ENCODE results near the gene FXYD5. TPM values are rescaled to one million over a fixed set of nuclear protein-coding genes. Genes with fewer than 3 reads are reported as not detected.

Gene FXYD5
- polyA plus RNA-seq (2012; ENCODE audit: insufficient read length, low read depth), result 285 TPM

GRCh38 chr19:35154525-35155406 lies at the start of gene FXYD5:
TSS of gene FXYD5 (plus strand) at chr19:35154735. CDS start at chr19:35155551, 816 bp downstream.
- TF ChIP-seq FOXP2 (optimal IDR thresholded peaks at IDR 0.05; ENCODE audit: borderline replicate concordance, extremely low read depth, extremely low read length, insufficient read depth) (peak; percentile 22), REST (IDR thresholded peaks at IDR 0.05; ENCODE audit: insufficient read depth in 1 of 2, low read depth in 2 of 2, low read length in 2 of 2) (no peak), TAF1 (IDR thresholded peaks at IDR 0.05; ENCODE audit: borderline replicate concordance, insufficient read depth, low read length) (no peak), POLR2AphosphoS5 (IDR thresholded peaks at IDR 0.05; ENCODE audit: low read depth, low read length) (0 out of 2 replicates have a peak, but pooled peaks have one; percentile 49), SIN3A (IDR thresholded peaks at IDR 0.05; ENCODE audit: borderline replicate concordance, insufficient read depth, low read length) (no peak)

GRCh38 chr19:35105047-35105410 lies 49.5 kb upstream of the FXYD5 start:
- TF ChIP-seq FOXP2 (optimal IDR thresholded peaks at IDR 0.05; ENCODE audit: borderline replicate concordance, extremely low read depth, extremely low read length, insufficient read depth) (no peak), REST (IDR thresholded peaks at IDR 0.05; ENCODE audit: insufficient read depth in 1 of 2, low read depth in 2 of 2, low read length in 2 of 2) (no peak), SIN3A (IDR thresholded peaks at IDR 0.05; ENCODE audit: borderline replicate concordance, insufficient read depth, low read length) (no peak), POLR2AphosphoS5 (IDR thresholded peaks at IDR 0.05; ENCODE audit: low read depth, low read length) (no peak), TAF1 (IDR thresholded peaks at IDR 0.05; ENCODE audit: borderline replicate concordance, insufficient read depth, low read length) (no peak)

GRCh38 chr19:35105411-35106290 lies 48.9 kb upstream of the FXYD5 start:
- no peak for TF ChIP-seq POLR2AphosphoS5 (IDR thresholded peaks at IDR 0.05; ENCODE audit: low read depth, low read length)
- TF ChIP-seq TAF1 (IDR thresholded peaks at IDR 0.05; ENCODE audit: borderline replicate concordance, insufficient read depth, low read length), result no peak

- TF ChIP-seq TAF1 (IDR thresholded peaks at IDR 0.05; ENCODE audit: borderline replicate concordance, insufficient read depth, low read length), result no peak
- TF ChIP-seq SIN3A (IDR thresholded peaks at IDR 0.05; ENCODE audit: borderline replicate concordance, insufficient read depth, low read length), result no peak
- TF ChIP-seq POLR2AphosphoS5 (IDR thresholded peaks at IDR 0.05; ENCODE audit: low read depth, low read length), result no peak
- TF ChIP-seq FOXP2 (optimal IDR thresholded peaks at IDR 0.05; ENCODE audit: borderline replicate concordance, extremely low read depth, extremely low read length, insufficient read depth), result no peak
- TF ChIP-seq REST (IDR thresholded peaks at IDR 0.05; ENCODE audit: insufficient read depth in 1 of 2, low read depth in 2 of 2, low read length in 2 of 2), result no peak
These were observed 48.3 kb upstream of the FXYD5 start for GRCh38 chr19:35106291-35106583.

GRCh38 chr19:35106898-35107541 lies 47.5 kb upstream of the FXYD5 start:
- TF ChIP-seq POLR2AphosphoS5 (IDR thresholded peaks at IDR 0.05; ENCODE audit: low read depth, low read length), result no peak
- no peak for TF ChIP-seq SIN3A (IDR thresholded peaks at IDR 0.05; ENCODE audit: borderline replicate concordance, insufficient read depth, low read length)

Data from PFSK-1 (cell line).